Fibroblast of the aortic adventitia (primary cell): Measurements from ENCODE around the gene CD70. TPM values are rescaled to one million over a fixed set of nuclear protein-coding genes. Genes with fewer than 3 reads are reported as not detected.
"Not testable (repeated sequence)": the region's sequence is repeated elsewhere in the genome, so short reads cannot be mapped to it uniquely, and the experiment has no call there.

ENCODE experiments used
- DNase-seq: peaks from one replicate; pipeline ENCODE4 v3.0.0-alpha.2; 2010; ENCODE audit warnings: low read depth
- H3K4me3 ChIP-seq: 2 replicates; pipeline ENCODE4 v1.5.1; 2011; ENCODE audit warnings: low read depth, mild to moderate bottlenecking, control low read depth, low read length, moderate library complexity
- CTCF ChIP-seq: IDR thresholded peaks from 2 replicates; pipeline ENCODE4 v1.5.1; 2011; ENCODE audit warnings: mild to moderate bottlenecking, low read length, control low read depth, inconsistent platforms; ENCODE audit not compliant: insufficient read depth
- total RNA-seq: library from RNA; depleted of rRNA; stranded (reverse); fragments of >200 nt; gene quantifications from 2 replicates; pipeline ENCODE4 v1.2.3, GENCODE V29; 2012; ENCODE audit warnings: low replicate concordance

The CD70 gene
- total RNA-seq, 1 donor = 0.09 TPM

- no peak for DNase-seq
- H3K4me3 ChIP-seq = no peak overlapping the region
- TF ChIP-seq CTCF = no peak
Observed at GRCh38 chr19:6617374-6617773, 26.4 kb upstream of the CD70 start.

DNA sequence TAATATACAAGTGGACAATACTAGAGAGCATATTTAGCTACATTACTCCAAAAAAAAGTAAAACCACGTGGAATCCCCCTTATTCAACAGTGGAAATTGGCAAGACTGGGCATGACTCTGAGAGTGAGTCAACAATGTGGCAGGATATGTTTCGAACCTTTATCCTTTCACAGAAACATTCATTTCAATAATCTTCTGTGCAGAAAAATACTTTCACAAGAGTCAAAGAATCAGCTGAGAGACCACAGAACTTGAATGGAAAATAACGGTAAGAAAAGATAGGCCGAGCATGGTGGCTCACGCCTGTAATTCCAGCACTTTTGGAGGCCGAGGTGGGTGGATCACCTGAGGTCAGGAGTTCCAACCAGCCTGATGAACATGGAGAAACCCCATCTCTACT is 25.1 kb upstream of the CD70 start:
- H3K4me3 ChIP-seq = no peak overlapping the region
- no peak for TF ChIP-seq CTCF
- peak; percentile 86 for DNase-seq

GRCh38 chr19:6613711-6614110 is 22.8 kb upstream of the CD70 start:
- no peak for TF ChIP-seq CTCF
- H3K4me3 ChIP-seq = no peak overlapping the region
- peak; percentile 85 for DNase-seq

- TF ChIP-seq CTCF = no peak
- no peak overlapping the region for H3K4me3 ChIP-seq
Observed at GRCh38 chr19:6610934-6611852, 20.2 kb upstream of the CD70 start.

GRCh38 chr19:6608940-6609339 is 18.0 kb upstream of the CD70 start:
- TF ChIP-seq CTCF = no peak
- peak; percentile 21 for DNase-seq
- no peak overlapping the region for H3K4me3 ChIP-seq

More at GRCh38 chr19:6610934-6611852, 20.2 kb upstream of the CD70 start:
- peak; percentile 99 for DNase-seq

DNA sequence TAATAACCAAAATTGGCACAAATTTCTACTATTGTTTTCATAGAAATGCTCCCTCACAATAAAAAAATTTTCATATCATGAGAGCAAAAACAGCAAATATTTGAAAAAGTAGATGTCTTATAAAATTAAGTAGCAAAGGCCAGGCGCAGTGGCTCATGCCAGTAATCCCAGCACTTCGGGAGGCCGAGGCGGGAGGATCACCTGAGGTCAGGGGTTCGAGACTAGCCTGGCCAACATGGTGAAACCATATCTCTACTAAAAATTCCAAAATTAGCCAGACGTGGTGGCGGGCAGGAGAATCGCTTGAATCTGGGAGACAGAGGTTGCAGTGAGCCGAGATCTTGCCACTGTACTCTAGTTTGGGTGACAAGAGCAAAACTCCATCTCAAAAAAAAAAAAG is 17.2 kb upstream of the CD70 start:
- not testable (repeated sequence) for H3K4me3 ChIP-seq, DNase-seq

- H3K4me3 ChIP-seq, DNase-seq: not testable (repeated sequence)
Observed at GRCh38 chr19:6606276-6607070, 15.5 kb upstream of the CD70 start.
